ENCODE results near the gene PLEKHG4. TPM values are rescaled to one million over a fixed set of nuclear protein-coding genes. Genes with fewer than 3 reads are reported as not detected.

Gene PLEKHG4
- total and polyA plus RNA-seq, 9 of the 15 experiments (the other 6 are each of a cell fraction or from before 2014, with no cell fraction given): 3.7 to 36.8 (median 17.9) TPM

- TF ChIP-seq ZNF398 (CRISPR knock-in tag; IDR thresholded peaks at IDR 0.05) (no peak), CBX2 (IDR thresholded peaks at IDR 0.05; ENCODE audit: insufficient read depth, low read length, poor library complexity, severe bottlenecking) (no peak), SNRNP70 (optimal IDR thresholded peaks at IDR 0.05; ENCODE audit: low read depth, low read length) (no peak), NR0B1 (IDR thresholded peaks at IDR 0.05; ENCODE audit: partially characterized antibody) (no peak), RCOR1 (IDR thresholded peaks at IDR 0.05; ENCODE audit: borderline replicate concordance in 1 of 2, low read depth in 2 of 2, low read length in 2 of 2) (no peak), ZNF778 (CRISPR knock-in tag; IDR thresholded peaks at IDR 0.05) (no peak), CREB1 (IDR thresholded peaks at IDR 0.05) (no peak), CREB1 (CRISPR knock-in tag; IDR thresholded peaks at IDR 0.05) (no peak), CEBPZ (IDR thresholded peaks at IDR 0.05; ENCODE audit: borderline replicate concordance, low read depth, low read length) (no peak), ZBTB43 (CRISPR knock-in tag; IDR thresholded peaks at IDR 0.05) (no peak), ZNF3 (CRISPR knock-in tag; IDR thresholded peaks at IDR 0.05) (no peak), ZNF696 (CRISPR knock-in tag; conservative IDR thresholded peaks at IDR 0.05) (no peak), LEF1 (IDR thresholded peaks at IDR 0.05) (no peak), MAFF (IDR thresholded peaks at IDR 0.05; ENCODE audit: low read length) (no peak), ZNF274 (IDR thresholded peaks at IDR 0.05; ENCODE audit: borderline replicate concordance, low read depth, low read length) (no peak), MEIS2 (IDR thresholded peaks at IDR 0.05; ENCODE audit: partially characterized antibody) (peak; percentile 79), ZNF431 (CRISPR knock-in tag; IDR thresholded peaks at IDR 0.05) (no peak), TAF15 (IDR thresholded peaks at IDR 0.05; ENCODE audit: low read depth, low read length) (no peak), ZNF197 (CRISPR knock-in tag; IDR thresholded peaks at IDR 0.05; ENCODE audit: low read depth) (no peak), SRF (CRISPR knock-in tag; IDR thresholded peaks at IDR 0.05) (no peak)
These were observed 32.5 kb downstream of the PLEKHG4 start (continued) for GRCh38 chr16:67311607-67312488.
